ENCODE results near the gene TFEB.

Gene TFEB

DNA sequence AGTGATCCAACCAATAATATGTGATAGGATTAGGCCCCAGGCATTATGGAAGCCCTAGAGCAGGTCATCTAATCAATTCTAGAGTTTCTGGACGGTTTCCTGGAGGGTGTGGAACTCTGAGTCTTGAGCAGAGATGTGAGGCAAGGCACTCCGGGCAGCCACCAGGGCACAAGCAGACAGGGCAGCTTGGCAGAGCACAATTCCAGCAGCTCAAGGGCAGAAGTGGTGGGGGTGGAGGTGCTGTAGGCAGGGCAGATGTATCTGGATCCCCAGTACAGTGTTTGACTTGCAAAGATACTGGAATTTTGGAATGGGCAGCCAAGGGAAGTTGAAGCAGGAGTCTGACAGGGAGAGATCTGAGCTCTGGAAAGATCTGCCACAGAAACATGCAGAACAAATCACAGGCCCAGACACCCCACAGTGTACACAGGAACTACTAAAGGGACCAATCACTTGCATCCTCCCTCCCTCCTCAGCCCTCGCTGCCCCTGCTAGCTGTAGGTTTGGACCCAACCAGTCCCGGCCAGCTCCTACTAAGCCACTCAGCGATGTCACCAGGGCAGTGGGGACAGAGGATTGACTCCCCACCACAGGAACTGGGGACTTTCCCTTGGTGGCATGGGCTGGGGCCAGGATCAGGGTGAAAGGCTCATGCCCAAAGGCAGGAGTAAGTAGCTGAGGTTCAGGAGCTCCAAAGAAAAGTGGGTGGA lies 47.0 kb downstream of the TFEB start:
- DNase-seq, result peak in 1 of 3 donors; percentile 24

DNA sequence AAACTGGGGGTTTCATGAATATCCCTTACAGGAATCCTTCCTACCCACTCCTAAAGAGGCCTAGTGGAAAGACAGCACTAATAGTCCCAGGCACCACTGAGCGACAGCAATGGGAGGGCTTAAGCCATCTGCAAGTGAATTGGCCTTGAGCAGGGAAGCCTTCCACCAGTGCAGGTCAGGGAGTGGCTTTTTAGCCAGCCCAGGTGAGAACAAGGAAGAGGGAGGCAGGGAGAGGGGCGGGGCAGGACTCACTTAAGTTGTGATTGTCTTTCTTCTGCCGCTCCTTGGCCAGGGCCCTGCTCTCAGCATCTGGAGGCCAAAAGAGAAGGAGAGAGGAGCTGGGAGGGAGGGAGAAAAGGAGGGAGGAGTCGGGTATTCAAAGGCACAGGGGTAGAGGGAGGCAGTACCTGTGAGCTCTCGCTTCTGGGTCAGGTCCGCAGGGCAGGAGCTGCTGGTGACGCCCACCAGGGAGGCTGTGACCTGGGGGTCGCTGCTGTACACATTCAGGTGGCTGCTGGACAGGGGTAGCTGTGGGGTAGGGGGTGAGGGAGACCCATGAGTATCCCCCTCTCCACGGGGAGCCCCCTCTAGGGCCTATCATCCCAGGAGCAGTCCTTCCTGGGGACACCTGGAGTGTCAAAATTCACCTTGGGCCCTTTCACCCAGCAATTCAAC lies 47.8 kb downstream of the TFEB start:
- DNase-seq, result no peak

DNA sequence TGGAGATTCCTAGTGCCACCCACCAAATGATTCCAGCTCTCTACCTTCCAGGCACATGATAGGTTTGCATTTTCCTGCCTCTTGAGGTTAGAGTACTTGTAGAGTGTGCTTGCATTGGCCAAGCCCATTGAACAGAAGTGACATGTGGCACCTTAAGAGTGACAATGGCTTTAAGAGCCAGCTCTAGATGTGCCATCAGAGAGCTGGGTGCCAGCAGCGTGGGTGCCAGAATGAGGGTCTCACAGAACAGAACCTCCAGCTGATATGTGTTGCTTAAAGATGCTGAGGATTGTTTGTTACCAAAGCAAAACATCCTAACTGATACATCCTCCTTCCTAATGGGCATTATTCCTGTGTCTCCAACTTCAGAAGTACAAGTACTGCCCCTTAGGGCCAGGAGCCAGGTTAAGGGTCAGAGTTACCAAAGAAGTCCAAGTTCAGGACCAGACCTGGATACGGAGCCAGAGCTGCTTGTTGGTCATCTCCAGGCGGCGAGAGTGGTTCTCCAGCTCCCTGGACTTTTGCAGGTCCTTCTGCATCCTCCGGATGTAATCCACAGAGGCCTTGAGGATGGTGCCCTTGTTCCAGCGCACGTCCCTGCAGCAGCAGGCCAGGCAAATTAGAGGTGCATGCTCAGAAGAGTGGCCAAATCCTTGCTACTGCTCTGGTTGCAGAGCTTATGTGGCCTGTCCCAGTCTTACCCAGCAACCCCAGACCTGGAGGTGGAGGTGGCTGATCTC lies 49.6 kb downstream of the TFEB start:
- no peak for DNase-seq

DNA sequence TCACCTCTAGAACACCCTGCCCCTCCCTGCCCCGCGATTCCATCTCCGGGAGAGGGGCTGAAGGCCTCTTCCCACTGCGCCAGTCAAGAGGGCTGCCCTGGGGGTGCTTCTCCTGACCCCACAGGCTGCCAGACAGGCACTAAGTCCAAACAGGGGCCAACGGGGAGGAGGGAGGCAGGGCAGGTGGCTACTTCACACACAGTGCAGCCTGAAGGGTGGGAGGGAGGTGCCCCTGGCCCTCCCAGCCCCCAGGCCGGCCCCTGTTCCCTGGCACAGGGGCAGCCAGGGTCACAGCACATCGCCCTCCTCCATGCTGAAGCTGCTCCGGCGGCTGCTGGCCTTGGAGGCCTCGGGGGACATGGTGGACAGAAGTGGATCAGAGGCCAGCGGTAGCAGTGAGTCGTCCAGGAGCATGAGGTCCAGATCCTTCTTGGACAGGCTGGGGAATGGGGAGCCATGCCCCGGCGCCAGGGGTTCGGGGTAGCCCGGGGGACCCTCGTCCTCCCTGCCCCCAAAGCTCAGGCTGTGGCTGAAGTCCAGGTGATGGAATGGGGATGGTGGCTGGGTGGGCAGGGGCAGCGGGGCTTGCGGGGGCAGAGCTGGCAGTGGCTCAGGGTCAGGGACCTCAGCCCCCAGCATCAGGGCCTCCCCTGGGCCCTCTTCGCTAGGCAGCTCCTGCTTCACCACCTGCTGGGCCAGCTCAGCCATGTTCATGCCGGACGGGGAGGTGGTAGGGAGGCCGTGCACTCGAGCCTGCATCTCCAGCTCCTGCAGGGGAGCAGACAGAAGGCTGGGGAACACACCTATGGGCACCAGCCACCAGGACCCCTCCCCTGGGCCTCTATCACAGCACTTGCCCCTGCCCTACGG lies 50.9 kb downstream of the TFEB start:
- DNase-seq, result no peak

DNA sequence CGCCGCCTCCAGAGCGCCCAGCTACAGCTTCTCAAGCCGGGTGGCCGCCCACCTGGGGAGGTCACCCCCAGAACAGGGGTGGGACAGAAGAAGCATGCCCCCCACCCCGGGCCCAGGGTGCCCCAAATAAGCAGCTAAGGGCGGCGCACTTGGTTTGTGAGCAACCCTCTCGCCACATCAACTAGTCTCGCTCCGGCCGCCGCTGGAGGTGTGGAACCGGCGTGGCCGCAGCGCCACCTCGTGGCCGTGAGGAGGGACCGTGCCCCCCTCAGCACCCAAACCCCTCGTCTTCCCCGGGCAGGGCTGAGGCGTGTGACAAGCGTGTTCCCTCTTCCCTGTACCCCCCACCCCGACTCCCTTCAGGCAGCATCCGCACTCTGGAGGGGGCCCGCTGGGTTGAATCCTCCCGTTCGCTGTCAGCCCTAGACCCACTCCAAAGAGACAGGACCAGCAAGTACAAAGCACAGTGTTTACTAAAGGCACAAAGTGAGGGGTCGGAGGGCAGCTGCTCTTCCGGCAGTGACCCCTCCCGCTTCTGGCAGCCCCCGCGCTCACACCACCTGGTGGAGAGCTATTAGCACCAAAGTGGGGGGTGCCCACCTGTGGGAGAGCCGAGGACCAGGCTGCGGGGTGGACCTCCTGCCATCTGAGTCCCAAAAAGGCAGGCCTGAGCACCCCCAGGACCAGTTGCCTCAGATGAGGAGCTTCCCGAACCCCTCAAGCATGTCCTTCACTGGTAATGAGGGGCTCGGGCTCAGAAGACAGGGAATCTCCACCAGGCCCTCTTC lies 51.7 kb downstream of the TFEB start:
- DNase-seq, result peak; percentile 71 to 91 (median 83)

DNA sequence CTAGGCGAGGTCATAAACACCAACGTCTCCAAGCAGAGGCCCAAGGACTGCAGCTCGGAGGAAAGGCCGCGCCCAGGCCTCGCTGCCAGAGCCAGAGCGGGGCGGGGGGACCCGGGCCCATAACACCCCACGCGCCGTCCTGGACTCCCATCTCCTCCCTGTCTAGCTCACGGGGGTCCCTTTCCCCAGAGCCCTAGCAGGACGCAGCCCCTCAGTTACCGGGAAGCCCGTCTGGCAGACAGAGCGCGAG lies 52.2 kb downstream of the TFEB start:
- DNase-seq, result no peak

DNA sequence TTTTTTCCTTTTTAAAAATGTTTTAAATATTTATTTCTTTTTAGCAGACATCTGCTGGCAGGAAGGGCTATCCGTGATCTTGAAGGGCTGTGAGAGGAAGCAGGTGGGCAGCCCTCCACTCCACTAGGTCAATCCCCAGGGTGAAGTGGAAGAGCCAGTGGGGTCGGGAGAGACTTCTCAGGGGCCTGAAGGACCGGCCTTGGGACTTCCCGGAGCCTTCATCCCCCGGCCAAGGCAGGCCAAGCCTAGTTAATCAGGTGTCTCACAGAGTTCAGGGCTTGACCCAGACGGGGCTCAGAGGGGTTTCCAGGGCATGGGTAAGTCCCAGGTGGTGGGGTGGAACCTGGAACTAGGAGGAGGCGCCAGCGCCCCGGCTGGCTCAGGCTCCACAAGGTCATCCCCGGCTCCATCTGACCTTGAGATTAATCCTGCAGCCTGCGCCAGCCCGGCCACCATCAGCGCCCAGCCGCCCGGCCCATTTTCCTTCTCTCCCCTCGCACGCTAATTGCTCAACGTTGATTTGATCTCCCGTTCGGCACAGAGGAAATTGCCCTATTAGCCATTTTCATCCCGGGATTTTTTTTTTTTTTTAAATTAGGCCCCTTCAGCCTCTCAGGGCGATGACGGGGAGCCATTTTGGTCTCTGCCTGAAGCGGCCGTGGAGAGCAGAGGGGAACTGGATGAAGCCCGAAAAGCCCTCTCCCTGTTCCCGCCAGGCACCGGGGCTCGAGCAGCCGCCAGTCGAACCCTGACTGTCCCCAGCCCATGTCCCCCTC lies 52.7 kb downstream of the TFEB start:
- no peak for DNase-seq

DNA sequence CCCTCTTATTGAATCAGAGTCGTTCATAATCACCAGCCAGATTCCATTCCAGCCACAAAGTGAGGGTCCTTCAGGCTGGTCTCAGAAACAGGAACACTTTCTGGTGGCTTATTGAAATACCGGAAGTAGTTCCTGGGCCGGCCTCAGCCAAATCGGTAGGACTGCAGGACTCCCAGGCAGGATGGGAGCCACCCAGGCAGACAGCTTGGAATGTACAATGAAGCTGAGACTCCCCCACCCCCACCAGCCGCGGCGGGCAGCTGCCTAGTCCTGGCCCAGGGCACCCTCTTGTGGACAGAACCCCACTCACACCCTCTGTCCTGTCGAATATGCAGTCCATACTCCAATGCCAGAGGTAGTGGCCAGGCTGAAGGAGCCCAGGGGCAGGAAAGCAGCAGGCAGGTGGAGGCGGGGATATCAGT lies 53.3 kb downstream of the TFEB start:
- DNase-seq, result peak; percentile 84 to 93 (median 89)

DNA sequence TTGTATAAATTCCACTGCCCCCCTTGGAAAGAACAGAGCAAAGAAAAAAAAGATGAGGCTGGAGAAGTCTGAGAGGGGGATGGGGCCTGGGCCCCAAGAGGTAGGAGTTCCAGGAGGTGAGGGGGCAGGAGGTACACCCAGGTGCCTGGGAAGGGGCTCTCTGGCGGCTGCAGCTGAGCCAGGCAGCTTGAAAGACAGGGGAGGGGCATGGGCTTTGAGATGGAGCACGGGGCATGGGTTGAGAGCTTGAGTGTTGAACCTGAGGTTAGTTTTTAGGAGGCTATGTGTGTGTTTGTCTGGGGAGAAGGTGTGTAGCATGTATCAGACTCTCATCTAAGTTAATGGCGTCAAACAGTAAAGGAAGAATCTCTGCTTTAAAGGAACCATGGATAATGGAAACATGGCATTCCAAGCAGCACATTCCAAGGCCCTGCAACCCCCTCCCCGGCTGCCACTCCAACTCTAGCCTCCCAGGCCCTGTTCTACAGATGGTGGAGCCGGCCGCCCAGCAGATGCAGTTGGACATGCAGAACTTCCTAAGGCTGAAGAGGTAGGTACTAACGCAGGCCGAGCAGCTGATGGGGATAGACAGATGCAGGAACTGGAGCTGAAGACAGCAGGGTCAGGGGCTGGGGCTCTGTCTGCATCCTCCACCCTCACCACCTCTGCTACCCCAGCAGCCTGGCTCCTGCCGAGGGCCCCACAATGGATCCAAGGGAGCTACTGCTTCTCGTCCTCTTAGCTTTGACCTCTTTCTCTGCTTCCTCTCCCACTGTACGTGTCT lies 55.0 kb downstream of the TFEB start:
- no peak for DNase-seq

DNA sequence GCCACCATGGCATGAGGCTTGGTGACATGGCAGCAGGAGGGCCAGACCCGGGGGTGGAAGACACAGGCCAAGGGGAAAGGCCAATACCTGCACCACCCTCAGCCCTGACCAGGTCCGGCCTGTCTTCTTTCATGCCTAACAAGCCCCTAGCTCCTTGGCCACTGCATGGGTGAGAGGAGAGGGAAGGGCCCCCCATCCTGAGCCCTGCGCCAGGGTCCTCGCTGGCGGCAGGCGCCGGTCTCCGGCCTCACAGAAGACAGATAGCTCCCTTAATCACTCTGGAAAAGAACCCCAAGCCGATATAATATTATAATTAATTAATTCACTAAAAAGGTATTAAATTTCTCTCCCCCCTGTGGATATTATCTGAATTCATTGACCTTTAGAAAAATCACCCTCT lies 55.7 kb downstream of the TFEB start:
- DNase-seq, result no peak

DNA sequence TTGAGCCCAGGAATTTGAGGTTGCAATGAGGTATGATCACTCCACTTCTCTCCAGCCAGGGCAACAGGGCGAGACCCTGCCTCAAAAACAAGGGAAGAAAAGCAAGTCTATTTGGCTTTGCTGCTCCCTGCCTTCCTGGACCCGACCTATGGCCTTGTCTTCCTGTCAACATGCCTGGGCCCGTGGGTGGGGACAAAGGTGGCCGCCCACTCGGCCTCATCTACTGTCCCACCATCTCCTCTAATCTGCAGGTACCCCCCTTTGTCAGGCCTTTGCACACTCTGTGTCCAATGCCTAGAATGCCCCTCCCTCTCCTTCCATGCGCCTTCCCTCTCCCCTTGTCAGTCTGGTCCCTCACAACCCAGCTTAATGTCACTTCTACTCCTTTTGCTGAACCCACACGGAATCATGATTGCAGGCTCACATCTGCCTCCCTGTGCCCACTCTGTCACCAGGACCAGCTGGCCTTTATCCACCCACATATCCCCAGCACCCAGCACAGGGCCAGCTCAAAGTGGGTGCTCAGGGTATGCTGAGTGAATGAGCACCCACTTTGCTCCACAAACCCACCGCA lies 56.8 kb downstream of the TFEB start:
- DNase-seq, result no peak

DNA sequence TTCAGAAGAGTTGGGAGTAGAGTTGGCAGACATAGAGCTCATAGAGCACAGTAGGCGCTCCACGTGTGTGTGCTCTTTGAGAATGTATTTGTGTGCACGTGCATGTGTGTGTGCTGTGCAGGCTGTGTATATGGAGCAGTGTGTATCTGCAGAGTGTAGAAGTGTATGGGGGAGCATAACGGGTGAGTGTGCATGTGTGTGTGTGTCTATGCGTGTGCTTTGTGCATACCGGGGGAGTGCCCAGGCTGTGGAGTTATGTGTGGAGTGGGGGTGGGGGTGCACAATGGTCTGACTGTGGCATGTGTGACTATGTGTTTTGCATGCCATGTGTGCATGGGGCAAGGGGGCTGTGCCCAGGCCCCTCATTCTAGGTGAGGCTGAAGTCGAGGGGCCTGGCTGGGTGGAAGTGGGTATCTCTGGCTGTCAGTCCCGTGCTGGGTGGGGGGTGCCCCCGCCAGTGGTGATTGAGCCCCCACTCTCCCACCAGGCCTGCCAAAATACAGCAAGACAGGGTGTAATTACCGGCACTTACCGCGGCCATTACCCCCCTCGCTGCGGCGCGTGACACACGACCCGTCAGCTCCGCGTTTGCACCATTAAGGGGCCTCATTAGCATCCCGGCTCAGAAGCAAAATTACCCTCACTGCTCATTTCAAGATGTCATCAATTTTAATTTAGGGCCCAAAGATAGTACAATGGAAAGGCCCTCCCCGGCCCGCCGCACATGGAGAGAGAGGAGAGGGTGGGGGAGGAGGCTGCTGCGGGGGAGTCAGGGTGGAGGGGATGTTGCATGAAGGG lies 58.1 kb downstream of the TFEB start:
- DNase-seq, result no peak

DNA sequence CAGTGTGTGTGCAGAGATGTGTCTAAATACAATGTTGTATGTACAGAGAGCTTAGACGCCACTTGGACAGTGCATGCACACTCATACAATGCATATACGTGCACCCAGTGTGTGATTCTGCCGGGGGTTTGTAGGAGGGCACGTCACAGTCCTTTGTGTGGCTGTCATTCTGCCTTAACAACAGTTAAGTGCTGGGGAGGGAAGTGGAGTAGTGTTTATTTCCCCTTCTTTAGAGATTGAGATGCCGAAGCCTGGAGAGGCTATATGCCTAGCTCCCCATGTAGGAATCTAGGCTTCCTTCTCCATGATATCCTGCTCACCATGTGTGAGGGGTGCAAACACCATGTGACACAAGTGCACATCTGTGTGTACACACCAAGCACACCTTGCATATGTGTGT lies 59.0 kb downstream of the TFEB start:
- DNase-seq, result peak; percentile 28 to 45 (median 39)

DNA sequence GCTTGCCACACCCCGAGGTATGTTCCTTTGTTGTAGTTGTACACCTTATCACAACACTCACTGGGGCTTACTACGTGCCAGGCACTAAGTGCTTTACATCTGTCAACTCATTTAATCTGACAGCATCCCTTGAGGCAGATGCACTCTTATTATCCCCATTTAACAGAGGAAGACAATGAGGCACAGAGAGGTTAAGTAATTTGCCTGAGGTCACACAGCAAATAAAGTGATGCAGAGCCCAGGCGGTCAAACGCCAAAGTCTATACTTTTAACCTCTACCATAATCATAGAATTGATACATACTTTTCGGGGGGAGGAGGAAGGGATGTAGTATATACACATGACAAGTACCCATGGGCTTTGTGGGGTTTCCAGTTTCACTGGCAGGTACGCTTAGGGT lies 59.4 kb downstream of the TFEB start:
- no peak for DNase-seq

DNA sequence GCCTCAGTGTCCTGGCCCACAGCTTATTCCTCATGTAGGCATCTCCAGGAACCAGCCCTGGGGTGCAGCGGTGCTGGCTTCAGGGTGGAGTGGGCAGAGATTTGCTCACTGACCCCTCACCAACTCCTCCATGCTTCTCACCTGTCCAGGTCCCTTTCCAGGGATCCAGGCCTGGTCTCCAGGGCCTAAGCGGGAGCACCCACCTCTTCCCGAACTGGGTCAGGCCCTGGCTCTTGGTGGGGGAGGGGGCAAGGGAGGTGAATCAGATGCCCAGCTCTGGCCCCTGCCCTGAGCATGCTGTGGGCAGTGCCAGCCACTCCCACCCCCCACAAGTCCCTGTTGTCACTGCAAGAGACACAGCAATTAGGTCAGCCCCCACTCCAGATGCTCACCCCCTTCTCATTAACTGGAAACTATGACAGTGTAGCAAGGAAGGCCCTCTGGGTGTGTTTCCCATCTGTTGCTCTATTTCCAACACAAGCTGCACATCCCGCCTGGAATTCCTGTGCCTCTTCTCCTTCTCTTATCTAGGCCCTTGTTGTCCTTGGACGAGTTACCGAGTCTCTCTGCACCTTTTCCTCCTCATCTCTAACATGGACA lies 60.1 kb downstream of the TFEB start:
- no peak for DNase-seq

DNA sequence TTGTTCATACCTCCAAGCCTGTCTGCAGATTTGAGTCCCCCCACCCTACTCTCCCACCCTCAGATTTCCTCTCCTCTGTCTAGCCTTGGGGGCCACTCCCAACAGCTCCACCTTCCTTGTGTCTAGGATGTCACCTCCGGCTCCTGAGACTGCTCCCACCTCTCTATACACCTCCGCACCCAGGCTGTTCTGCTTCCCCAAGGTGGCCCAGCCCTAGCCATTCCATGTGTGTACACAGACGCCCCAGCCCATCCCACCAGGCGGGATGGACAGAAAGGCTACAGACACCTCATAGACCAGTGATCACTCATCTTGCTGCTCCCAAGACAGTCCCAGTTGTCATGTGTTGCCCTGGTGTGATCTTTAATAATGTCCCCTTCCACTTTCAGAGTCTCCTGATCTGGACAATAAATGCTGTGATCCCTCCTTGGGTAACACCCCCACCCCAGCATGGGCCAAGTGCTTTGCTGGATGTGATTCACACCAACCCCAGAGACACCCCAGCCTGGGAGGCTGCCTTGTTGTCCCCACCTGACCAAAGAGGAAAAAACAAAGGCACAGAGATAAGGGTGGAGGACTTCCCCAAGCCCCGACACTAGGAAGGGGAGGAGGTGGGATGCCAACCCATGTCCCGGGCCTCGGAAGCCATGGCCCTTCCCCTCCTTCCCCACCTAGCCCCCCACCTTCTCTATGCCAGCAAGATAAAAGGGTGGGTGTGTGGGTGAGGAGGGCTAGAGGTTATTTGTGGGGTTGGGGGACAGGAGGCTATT lies 61.0 kb downstream of the TFEB start:
- no peak for DNase-seq

DNA sequence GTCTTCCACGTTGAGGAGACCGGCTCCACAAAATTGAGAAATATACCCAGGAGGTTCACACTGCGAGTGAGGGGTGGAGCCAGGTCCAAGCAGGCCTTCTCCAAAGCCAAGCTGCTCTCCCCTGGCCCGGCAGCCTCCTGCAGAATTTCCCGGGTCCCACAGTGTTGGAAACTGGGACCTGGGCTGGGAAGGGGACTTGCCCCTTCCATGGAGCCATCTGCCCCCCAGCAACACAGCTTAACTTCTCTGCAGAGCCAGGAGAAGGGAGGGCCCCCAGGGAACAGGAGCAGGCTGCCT lies 61.8 kb downstream of the TFEB start:
- DNase-seq, result no peak

Measured in suppressor macrophage treated with lipopolysaccharide for 1 hour (primary cell).